ENCODE data around the gene SCEL.

DNA sequence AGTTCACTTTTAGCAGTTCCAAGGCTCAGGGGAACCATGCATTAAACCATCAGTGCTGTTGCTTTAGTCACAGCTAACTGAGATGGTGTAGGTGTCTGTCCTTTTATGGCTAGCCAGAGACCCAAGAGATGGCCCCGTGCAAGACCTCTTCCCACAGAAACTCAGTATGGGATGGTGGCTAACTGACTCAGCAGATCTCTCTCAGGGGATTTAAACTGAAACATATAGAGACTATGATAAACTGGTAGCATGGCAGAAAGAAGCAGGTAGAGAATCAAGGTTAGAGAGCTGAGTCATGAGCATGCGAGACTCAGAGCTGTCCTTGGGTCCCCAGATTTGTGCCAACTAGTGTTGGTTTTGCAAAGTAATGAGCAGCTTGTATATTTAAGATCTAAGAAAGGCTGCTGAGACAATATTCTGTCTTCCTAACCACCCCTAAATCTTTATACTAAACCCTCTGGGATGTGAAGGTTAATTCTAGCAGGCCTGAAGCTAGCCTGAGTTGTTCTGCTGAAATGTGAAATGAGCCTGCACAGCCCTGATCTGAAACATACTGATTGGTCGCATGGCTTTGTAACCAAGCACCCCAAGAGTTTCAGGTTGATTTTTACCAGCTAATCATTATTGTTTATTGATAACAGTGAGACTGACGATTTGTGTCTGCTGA, 6.5 kb upstream of the SCEL start:
- TF ChIP-seq EZH2 (IDR thresholded peaks at IDR 0.05; ENCODE audit: low read length, unreplicated experiment): no peak
- TF ChIP-seq, protein P1, sequence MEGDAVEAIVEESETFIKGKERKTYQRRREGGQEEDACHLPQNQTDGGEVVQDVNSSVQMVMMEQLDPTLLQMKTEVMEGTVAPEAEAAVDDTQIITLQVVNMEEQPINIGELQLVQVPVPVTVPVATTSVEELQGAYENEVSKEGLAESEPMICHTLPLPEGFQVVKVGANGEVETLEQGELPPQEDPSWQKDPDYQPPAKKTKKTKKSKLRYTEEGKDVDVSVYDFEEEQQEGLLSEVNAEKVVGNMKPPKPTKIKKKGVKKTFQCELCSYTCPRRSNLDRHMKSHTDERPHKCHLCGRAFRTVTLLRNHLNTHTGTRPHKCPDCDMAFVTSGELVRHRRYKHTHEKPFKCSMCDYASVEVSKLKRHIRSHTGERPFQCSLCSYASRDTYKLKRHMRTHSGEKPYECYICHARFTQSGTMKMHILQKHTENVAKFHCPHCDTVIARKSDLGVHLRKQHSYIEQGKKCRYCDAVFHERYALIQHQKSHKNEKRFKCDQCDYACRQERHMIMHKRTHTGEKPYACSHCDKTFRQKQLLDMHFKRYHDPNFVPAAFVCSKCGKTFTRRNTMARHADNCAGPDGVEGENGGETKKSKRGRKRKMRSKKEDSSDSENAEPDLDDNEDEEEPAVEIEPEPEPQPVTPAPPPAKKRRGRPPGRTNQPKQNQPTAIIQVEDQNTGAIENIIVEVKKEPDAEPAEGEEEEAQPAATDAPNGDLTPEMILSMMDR (conservative IDR thresholded peaks at IDR 0.05; ENCODE audit: low read depth, low read length): no peak
